GM12801 (cell line): ENCODE results near the gene CD80.

ENCODE experiments used
- TF ChIP-seq, protein P1 (sequence below): IDR thresholded peaks from one replicate; pipeline ENCODE4 v1.5.1; 2011; ENCODE audit warnings: control low read depth; ENCODE audit not compliant: insufficient read length; ENCODE audit errors: extremely low read depth

The CD80 gene

GRCh38 chr3:119538772-119539171 is 20.6 kb downstream of the CD80 start:
- TF ChIP-seq, protein P1, sequence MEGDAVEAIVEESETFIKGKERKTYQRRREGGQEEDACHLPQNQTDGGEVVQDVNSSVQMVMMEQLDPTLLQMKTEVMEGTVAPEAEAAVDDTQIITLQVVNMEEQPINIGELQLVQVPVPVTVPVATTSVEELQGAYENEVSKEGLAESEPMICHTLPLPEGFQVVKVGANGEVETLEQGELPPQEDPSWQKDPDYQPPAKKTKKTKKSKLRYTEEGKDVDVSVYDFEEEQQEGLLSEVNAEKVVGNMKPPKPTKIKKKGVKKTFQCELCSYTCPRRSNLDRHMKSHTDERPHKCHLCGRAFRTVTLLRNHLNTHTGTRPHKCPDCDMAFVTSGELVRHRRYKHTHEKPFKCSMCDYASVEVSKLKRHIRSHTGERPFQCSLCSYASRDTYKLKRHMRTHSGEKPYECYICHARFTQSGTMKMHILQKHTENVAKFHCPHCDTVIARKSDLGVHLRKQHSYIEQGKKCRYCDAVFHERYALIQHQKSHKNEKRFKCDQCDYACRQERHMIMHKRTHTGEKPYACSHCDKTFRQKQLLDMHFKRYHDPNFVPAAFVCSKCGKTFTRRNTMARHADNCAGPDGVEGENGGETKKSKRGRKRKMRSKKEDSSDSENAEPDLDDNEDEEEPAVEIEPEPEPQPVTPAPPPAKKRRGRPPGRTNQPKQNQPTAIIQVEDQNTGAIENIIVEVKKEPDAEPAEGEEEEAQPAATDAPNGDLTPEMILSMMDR = no peak

DNA sequence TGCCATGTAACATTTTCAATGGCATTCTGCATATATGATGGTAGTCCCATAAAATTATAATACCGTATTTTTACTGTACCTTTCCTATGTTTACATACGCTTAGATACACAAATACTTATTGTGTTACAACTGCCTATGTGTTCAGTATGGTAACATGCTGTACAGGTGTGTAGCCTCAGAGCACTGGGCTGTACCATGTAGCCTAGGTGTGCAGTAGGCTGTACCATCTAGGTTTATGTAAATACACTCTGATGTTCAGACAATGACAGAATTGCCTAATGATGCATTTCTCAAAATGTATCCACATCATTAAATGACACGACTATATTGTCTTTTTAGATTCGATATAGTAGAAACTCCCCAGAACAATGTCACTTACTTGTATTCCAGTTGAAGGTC is 22.7 kb downstream of the CD80 start:
- TF ChIP-seq, protein P1 = no peak

DNA sequence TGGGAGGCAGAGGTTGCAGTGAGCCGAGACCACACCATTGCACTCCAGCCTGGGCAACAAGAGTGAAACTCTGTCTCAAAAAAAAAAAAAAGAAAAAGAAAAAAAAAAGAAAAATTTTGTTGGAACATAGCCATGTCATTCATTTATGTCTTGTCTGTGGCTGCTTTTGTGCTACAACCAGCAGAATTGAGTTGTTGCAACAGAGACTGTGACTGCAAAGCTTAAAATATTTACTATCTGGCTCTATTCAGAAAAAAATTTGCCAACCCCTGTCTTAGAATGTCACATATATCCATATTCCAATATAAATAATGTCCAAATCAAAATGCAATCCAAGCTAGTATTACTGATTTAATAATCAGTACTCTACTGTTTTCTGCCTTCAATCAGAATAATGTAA is 25.1 kb downstream of the CD80 start:
- TF ChIP-seq, protein P1 = no peak

GRCh38 chr3:119531151-119531550 is 28.3 kb downstream of the CD80 start:
- TF ChIP-seq, protein P1 = no peak

DNA sequence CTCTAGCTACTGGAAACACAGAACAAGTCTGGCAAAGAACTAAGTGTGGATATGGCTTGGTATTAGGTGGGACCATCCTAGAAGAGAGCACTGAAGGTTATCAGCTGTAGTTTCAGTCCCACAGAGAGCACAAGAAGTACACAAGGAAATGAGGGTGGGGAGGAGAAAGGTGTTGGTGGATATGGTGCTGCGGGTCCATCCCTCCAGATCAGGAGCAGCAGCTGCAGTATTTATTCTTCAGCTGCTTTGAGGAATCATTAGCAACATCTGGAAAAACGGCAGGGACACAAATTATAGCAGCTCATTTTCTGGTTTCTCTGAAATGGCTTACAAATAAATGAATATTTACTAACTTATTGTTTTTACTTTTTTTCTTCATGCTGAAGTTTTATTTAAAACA is 29.0 kb downstream of the CD80 start:
- TF ChIP-seq, protein P1 = no peak

- TF ChIP-seq, protein P1 = no peak
These were observed 29.5 kb downstream of the CD80 start for GRCh38 chr3:119529883-119530282.

- TF ChIP-seq, protein P1 = no peak
These were observed 31.7 kb downstream of the CD80 start for GRCh38 chr3:119527714-119528113.

DNA sequence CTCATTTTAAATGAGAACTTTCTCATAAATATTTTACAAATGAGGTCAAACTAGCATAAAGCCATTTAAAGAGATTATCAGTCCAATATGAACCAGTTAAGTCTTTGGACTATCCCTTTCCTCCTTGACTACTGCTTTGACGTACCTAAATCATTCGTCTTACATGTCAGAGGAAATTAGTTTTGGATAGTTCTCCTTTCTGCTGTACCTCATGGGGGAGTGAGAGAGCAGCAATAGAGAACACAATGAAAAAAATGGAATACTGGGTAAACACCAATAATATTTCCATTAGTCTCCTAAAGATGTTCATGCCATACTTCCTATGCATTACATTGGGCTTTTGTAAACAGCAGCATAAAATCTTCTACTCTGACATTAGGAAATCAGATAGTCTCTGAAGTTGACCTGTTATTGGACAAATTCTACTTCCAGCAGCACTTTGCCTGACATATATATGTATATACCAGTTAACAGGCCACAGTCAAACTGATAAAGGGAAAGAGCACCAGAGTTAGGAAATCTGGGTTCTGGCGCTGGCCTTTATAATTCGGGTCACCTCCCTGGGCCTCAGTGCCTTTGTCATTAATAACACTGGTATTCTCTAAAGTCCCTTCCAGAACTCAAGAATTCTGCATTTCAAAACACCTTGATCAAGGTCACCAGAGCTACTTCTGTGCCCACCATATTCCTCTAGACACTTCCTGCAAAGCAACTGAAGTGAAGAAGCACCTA is 34.3 kb downstream of the CD80 start:
- TF ChIP-seq, protein P1 = no peak
